ENCODE measurements around the gene SYNPO2L. TPM values are rescaled to one million over a fixed set of nuclear protein-coding genes. Genes with fewer than 3 reads are reported as not detected.
"Not testable (repeated sequence)": the region's sequence is repeated elsewhere in the genome, so short reads cannot be mapped to it uniquely, and the experiment has no call there.

The SYNPO2L gene
- total and polyA plus RNA-seq, 9 of the 15 experiments (the other 6 are each of a cell fraction or from before 2014, with no cell fraction given), result 0.03 to 0.07 TPM; not detected in 7

DNA sequence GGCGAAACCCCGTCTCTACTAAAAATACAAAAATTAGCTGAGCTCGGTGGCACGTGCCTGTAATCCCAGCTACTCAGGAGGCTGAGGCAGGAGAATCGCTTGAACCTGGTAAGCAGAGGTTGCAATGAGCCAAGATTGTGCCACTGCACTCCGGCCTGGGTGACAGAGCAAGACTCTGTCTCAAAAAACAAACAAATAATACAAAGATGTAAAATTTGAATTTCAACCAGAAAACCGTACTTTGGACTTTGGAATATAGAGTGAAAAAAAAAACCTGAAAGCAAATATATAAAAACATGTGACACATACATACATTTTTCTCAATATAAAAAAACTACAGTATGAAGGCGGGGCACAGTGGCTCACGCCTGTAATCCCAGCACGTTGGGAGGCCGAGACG lies 34.9 kb downstream of the SYNPO2L start:
- H3K4me1 ChIP-seq (replicated peaks in 1 of 2; ENCODE audit: control insufficient read depth in 2 of 2, insufficient read depth in 2 of 2, low read length in 2 of 2); H3K27me3 ChIP-seq (ENCODE audit: control insufficient read depth in 2 of 2, insufficient read depth in 2 of 2, low read length in 2 of 2); DNase-seq (ENCODE audit: extremely low read depth in 1 of 4, low spot score in 3 of 4); H3K36me3 ChIP-seq (ENCODE audit: control insufficient read depth, insufficient read depth, low read length); H3K9ac ChIP-seq (ENCODE audit: insufficient read depth in 1 of 2, low read depth in 2 of 2, low read length in 2 of 2); H3K27ac ChIP-seq (ENCODE audit: extremely low read depth, low read depth, low read length); H3K9me3 ChIP-seq (replicated peaks; ENCODE audit: control insufficient read depth, insufficient read depth, low read depth, low read length); ATAC-seq; H4K20me1 ChIP-seq (replicated peaks; ENCODE audit: control insufficient read depth, insufficient read depth, low read length); CTCF ChIA-PET (ENCODE audit: low intra/inter-chr PET ratio); H3K4me3 ChIP-seq; in situ Hi-C loops (cut with MboI); FAIRE-seq; intact Hi-C loops (cut with micrococcal nuclease); BruUV-seq (replicated peaks); H3K4me2 ChIP-seq (ENCODE audit: insufficient read depth, low read length); H3K9me1 ChIP-seq (ENCODE audit: control insufficient read depth, insufficient read depth, low read length); H2AFZ ChIP-seq (ENCODE audit: low read depth, low read length): not testable (repeated sequence)
- POLR2A ChIA-PET, result interaction anchor here (0.8 to 2.6 kb wide), 2 partner anchors 19 to 152 kb away, joined by 3 to 7 read pairs; no protein-coding TSS in a partner anchor
- 88% methylated on average over 11 of the region's 12 CpGs for WGBS (ENCODE audit: insufficient coverage, low coverage, missing lambda C conversion rate)
- H3K79me2 ChIP-seq (ENCODE audit: control insufficient read depth, insufficient read depth, low read length), result peaks cover 15% of the 10 kb centered on the region

GRCh38 chr10:73617143-73617542 lies 38.7 kb downstream of the SYNPO2L start:
- WGBS (ENCODE audit: insufficient coverage, low coverage, missing lambda C conversion rate), result 88% methylated on average over 8 of the region's 8 CpGs
- POLR2A ChIA-PET, result interaction anchor here (0.8 to 2.8 kb wide), 3 partner anchors 10 to 35 kb away, joined by 4 to 13 read pairs (median 4); no protein-coding TSS in a partner anchor
- FAIRE-seq; H4K20me1 ChIP-seq (replicated peaks; ENCODE audit: control insufficient read depth, insufficient read depth, low read length); H3K4me1 ChIP-seq (replicated peaks in 1 of 2; ENCODE audit: control insufficient read depth in 2 of 2, insufficient read depth in 2 of 2, low read length in 2 of 2); H3K27ac ChIP-seq (ENCODE audit: extremely low read depth, low read depth, low read length); H3K27me3 ChIP-seq (ENCODE audit: control insufficient read depth in 2 of 2, insufficient read depth in 2 of 2, low read length in 2 of 2); H3K4me2 ChIP-seq (ENCODE audit: insufficient read depth, low read length); H3K9me1 ChIP-seq (ENCODE audit: control insufficient read depth, insufficient read depth, low read length); DNase-seq (ENCODE audit: extremely low read depth in 1 of 4, low spot score in 3 of 4); intact Hi-C loops (cut with micrococcal nuclease); ATAC-seq; BruUV-seq (replicated peaks); H3K9me3 ChIP-seq (replicated peaks; ENCODE audit: control insufficient read depth, insufficient read depth, low read depth, low read length); in situ Hi-C loops (cut with MboI); CTCF ChIA-PET (ENCODE audit: low intra/inter-chr PET ratio); H2AFZ ChIP-seq (ENCODE audit: low read depth, low read length); H3K9ac ChIP-seq (ENCODE audit: insufficient read depth in 1 of 2, low read depth in 2 of 2, low read length in 2 of 2); H3K36me3 ChIP-seq (ENCODE audit: control insufficient read depth, insufficient read depth, low read length); H3K79me2 ChIP-seq (ENCODE audit: control insufficient read depth, insufficient read depth, low read length); H3K4me3 ChIP-seq: not testable (repeated sequence)
